ENCODE data around the gene ZFP36L2. TPM values are rescaled to one million over a fixed set of nuclear protein-coding genes. Genes with fewer than 3 reads are reported as not detected.
A peak's percentile ranks its signal among the peaks of the same experiment; 100 is the strongest.

The ZFP36L2 gene
- total and polyA plus RNA-seq, 9 of the 15 experiments (the other 6 are each of a cell fraction or from before 2014, with no cell fraction given), result 4.1 to 60.6 (median 20.3) TPM

DNA sequence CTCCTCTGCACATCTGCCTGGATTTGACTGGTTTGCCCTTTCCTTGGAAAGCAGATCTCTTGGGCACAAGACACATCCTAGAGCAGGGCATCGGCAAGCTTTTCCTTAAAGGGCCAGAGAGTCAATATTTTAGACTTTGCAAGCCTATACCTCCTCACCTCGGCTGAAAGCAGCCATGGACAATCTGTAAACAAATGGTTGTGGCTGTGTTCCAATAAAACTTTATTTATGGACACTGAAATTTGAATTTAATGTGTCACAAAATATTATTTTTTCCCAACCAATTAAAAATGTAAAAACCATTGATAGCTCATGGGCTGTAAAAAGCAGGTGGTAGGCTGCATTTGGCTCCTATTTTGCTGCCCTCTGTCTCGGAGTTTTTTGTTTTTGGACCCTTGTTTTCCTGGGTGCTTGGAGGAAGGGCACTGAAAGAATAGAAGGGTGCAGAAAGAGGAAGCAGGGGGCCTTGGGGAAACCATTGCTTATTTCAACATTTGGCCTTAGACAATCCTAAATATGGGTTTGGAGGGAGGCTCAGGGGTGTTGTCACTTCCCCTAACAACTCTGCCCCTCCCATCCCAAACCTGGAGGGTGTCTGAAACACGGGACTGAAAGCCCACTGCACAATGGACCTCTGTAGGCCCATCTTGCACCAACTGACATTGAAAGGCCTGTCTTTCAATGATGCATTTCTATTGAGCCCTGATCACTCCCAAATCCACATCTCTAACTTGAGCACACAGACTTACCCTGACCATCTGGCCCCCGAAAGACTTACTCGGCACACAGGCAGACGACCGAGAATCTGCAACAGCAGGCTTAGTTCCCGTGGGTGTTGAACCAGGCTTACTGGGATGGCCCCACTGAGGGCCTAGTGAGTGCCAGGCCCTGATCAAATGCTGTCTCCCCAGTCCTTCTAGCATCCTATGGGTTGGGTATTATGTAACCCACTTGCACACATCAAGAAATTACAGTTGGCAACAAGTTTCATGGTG lies 7.1 kb upstream of the ZFP36L2 start:
- no peak for ATAC-seq
- no peak overlapping the region for H2AFZ ChIP-seq (ENCODE audit: low read depth, low read length)
- H3K27me3 ChIP-seq (ENCODE audit: control insufficient read depth in 2 of 2, insufficient read depth in 2 of 2, low read length in 2 of 2), result no peaks in the 10 kb centered on the region
- in situ Hi-C loops (cut with MboI), result loop anchor here (5.0 to 10.0 kb wide), 3 partner anchors 106 to 259 kb away; no protein-coding TSS in a partner anchor
- no TSS peak for BruUV-seq (replicated peaks)
- 70% methylated on average over 9 of the region's 9 CpGs for WGBS (ENCODE audit: insufficient coverage, low coverage, missing lambda C conversion rate)
- POLR2A ChIA-PET, result interaction anchor here (0.6 kb wide), 2 partner anchors 260 to 481 kb away, joined by 3 read pairs; no protein-coding TSS in a partner anchor
- peaks cover under 1 to 3% of the 10 kb centered on the region in 2 experiments; a peak in 3 of 5 replicates for H3K4me1 ChIP-seq (replicated peaks in 1 of 2; ENCODE audit: control insufficient read depth in 2 of 2, insufficient read depth in 2 of 2, low read length in 2 of 2)
- no peak for DNase-seq (ENCODE audit: extremely low read depth in 1 of 4, low spot score in 3 of 4)
- H3K36me3 ChIP-seq (ENCODE audit: control insufficient read depth, insufficient read depth, low read length), result peaks cover 16% of the 10 kb centered on the region; the same call in 2 of the 3 replicates
- CTCF ChIA-PET (ENCODE audit: low intra/inter-chr PET ratio), result no interaction called here
- FAIRE-seq, result no peak
- TF ChIP-seq PTBP1 (IDR thresholded peaks at IDR 0.05; ENCODE audit: low read depth, low read length), result no peak
- no peak for TF ChIP-seq ZFP36 (IDR thresholded peaks at IDR 0.05; ENCODE audit: low read depth, low read length, partially characterized antibody)
- peak; percentile 92 for TF ChIP-seq ZBTB40 (IDR thresholded peaks at IDR 0.05)
- TF ChIP-seq ZBTB40 (CRISPR knock-in tag; IDR thresholded peaks at IDR 0.05), result peak; percentile 80
- TF ChIP-seq RBM15 (IDR thresholded peaks at IDR 0.05; ENCODE audit: insufficient read depth, low read length), result no peak
- no peaks in the 10 kb centered on the region for H3K79me2 ChIP-seq (ENCODE audit: control insufficient read depth, insufficient read depth, low read length)
- H3K9ac ChIP-seq (ENCODE audit: insufficient read depth in 1 of 2, low read depth in 2 of 2, low read length in 2 of 2), result no peak overlapping the region
- intact Hi-C loops (cut with micrococcal nuclease), result no loop called here
- no peak overlapping the region for H3K4me3 ChIP-seq
- H3K27ac ChIP-seq (ENCODE audit: extremely low read depth, low read depth, low read length), result no peak overlapping the region
- H4K20me1 ChIP-seq (replicated peaks; ENCODE audit: control insufficient read depth, insufficient read depth, low read length), result no peaks in the 10 kb centered on the region
- H3K9me3 ChIP-seq (replicated peaks; ENCODE audit: control insufficient read depth, insufficient read depth, low read depth, low read length), result no peaks in the 10 kb centered on the region
- H3K4me2 ChIP-seq (ENCODE audit: insufficient read depth, low read length), result no peak overlapping the region
- no peaks in the 10 kb centered on the region for H3K9me1 ChIP-seq (ENCODE audit: control insufficient read depth, insufficient read depth, low read length)

Data from K562 (cell line).